Measurements from ENCODE around the gene MRPS27.

- TF ChIP-seq CTCF (IDR thresholded peaks at IDR 0.05) (no peak), POLR2A (IDR thresholded peaks at IDR 0.05) (no peak), EP300 (IDR thresholded peaks at IDR 0.05; ENCODE audit: low read depth) (no peak), POLR2AphosphoS5 (IDR thresholded peaks at IDR 0.05) (no peak)
Measured at GRCh38 chr5:72183101-72183520, 136.9 kb downstream of the MRPS27 start.

Measured in transverse colon (tissue), 4 donors.